ENCODE measurements around the gene DBNL. TPM values are rescaled to one million over a fixed set of nuclear protein-coding genes. Genes with fewer than 3 reads are reported as not detected.

Gene DBNL
- polyA plus RNA-seq, 2 of the 4 experiments (the other 2 are of a cell fraction), result 41.8 to 95.0 TPM

DNA sequence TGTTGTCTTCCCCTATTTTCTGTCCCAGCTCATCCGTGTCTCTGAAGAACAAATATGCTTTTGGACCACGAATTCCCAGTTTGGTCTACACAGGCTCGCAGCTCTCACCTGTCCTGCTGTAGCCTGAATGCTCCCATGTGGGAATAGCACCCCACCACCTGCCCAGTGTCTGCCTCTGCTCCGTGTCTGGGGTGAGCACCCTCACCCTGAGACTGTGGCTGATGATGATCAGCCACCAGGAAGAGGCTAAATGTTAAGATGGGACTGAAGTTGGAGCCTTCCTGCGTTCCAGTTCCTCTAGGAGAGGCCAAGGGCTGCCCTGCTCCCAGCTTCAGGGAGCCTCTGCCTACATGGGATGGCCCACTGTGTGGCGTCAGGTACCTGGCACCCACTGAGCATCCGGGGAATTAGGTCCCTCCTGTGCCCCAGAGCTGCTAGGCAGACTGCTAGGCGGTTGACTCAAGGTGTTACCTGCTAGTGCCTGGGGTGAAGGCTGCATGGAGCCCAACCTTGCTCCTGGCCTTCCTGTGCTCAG, 17.2 kb downstream of the DBNL start:
- TF ChIP-seq RARB (CRISPR knock-in tag; IDR thresholded peaks at IDR 0.05) (no peak), PHF8 (IDR thresholded peaks at IDR 0.05; ENCODE audit: borderline replicate concordance, low read depth) (no peak), ESRRA (IDR thresholded peaks at IDR 0.05; ENCODE audit: borderline replicate concordance, low read length) (no peak), JUNB (IDR thresholded peaks at IDR 0.05) (no peak), USF2 (IDR thresholded peaks at IDR 0.05) (no peak)
- Histone ChIP-seq H3K4me2 (no peak overlapping the region), H3K9me3 (no peaks in the 10 kb centered on the region), H3K4me1 (no peaks in the 10 kb centered on the region), H3K27ac (no peak overlapping the region), H3K4me3 (no peak overlapping the region)
- CTCF ChIA-PET, result interaction anchor here (1.1 to 1.3 kb wide), 2 partner anchors 10 to 134 kb away, joined by 3 read pairs; no protein-coding TSS in a partner anchor
- POLR2A ChIA-PET, result interaction anchor here (3.1 kb wide), 1 partner anchor 17 kb away, joined by 12 read pairs; the partner anchor contains the start of gene DBNL
- WGBS (ENCODE audit: missing lambda C conversion rate), result 85% methylated on average over 6 of the region's 8 CpGs
- no peak for FAIRE-seq
- no peak for ATAC-seq
- no peak for DNase-seq (ENCODE audit: low read depth in 1 of 2, low spot score in 1 of 2)

- TF ChIP-seq CHD2 (IDR thresholded peaks at IDR 0.05; ENCODE audit: low read length, partially characterized antibody) (no peak), BHLHE40 (IDR thresholded peaks at IDR 0.05; ENCODE audit: low read depth, low read length) (no peak), ELK1 (IDR thresholded peaks at IDR 0.05; ENCODE audit: low read depth, low read length) (no peak), CBX2 (IDR thresholded peaks at IDR 0.05; ENCODE audit: borderline replicate concordance, low read depth) (no peak), ZC3H11A (IDR thresholded peaks at IDR 0.05) (no peak), HOXB5 (CRISPR knock-in tag; IDR thresholded peaks at IDR 0.05) (no peak), RFX5 (IDR thresholded peaks at IDR 0.05) (no peak), RARB (CRISPR knock-in tag; IDR thresholded peaks at IDR 0.05) (no peak), ESRRA (IDR thresholded peaks at IDR 0.05; ENCODE audit: borderline replicate concordance, low read length) (no peak), FOXS1 (CRISPR knock-in tag; IDR thresholded peaks at IDR 0.05) (no peak), NFE2L2 (conservative IDR thresholded peaks at IDR 0.05; ENCODE audit: low read length) (no peak), BCL3 (IDR thresholded peaks at IDR 0.05) (no peak)
- Histone ChIP-seq H3K4me1 (no peaks in the 10 kb centered on the region), H3K9me3 (no peaks in the 10 kb centered on the region), H3K4me2 (no peak overlapping the region), H3K27ac (no peak overlapping the region), H3K4me3 (no peak overlapping the region)
- FAIRE-seq, result no peak
- no peak for ATAC-seq
- POLR2A ChIA-PET, result interaction anchor here (3.1 kb wide), 1 partner anchor 17 kb away, joined by 12 read pairs; the partner anchor contains the start of gene DBNL
- CTCF ChIA-PET, result interaction anchor here (0.7 to 1.3 kb wide), 3 partner anchors 11 to 134 kb away, joined by 3 read pairs; no protein-coding TSS in a partner anchor
- WGBS (ENCODE audit: missing lambda C conversion rate), result 96% methylated on average over 7 of the region's 11 CpGs
- DNase-seq (ENCODE audit: low read depth in 1 of 2, low spot score in 1 of 2), result no peak
These were observed 17.8 kb downstream of the DBNL start for GRCh38 chr7:44062180-44062902.

GRCh38 chr7:44062903-44063295, 18.4 kb downstream of the DBNL start:
- H3K9me3 ChIP-seq, result no peaks in the 10 kb centered on the region
- ATAC-seq (no peak), DNase-seq (ENCODE audit: low read depth in 1 of 2, low spot score in 1 of 2) (no peak), FAIRE-seq (no peak)
- no peak overlapping the region for H3K4me2 ChIP-seq
- ChIA-PET CTCF (interaction anchor here (0.7 kb wide), 1 partner anchor 11 kb away, joined by 3 read pairs; no protein-coding TSS in a partner anchor), POLR2A (interaction anchor here (3.1 kb wide), 1 partner anchor 18 kb away, joined by 12 read pairs; the partner anchor contains the start of gene DBNL)
- 85% methylated on average over 3 of the region's 3 CpGs for WGBS (ENCODE audit: missing lambda C conversion rate)
- H3K27ac ChIP-seq, result no peak overlapping the region
- no peaks in the 10 kb centered on the region for H3K4me1 ChIP-seq
- H3K4me3 ChIP-seq, result no peak overlapping the region
- no peak for TF ChIP-seq ELK1 (IDR thresholded peaks at IDR 0.05; ENCODE audit: low read depth, low read length)
- no peak for TF ChIP-seq TFCP2L1 (CRISPR knock-in tag; IDR thresholded peaks at IDR 0.05)
- TF ChIP-seq HES2 (IDR thresholded peaks at IDR 0.05), result no peak
- no peak for TF ChIP-seq FOXS1 (CRISPR knock-in tag; IDR thresholded peaks at IDR 0.05)
- TF ChIP-seq, protein P1, sequence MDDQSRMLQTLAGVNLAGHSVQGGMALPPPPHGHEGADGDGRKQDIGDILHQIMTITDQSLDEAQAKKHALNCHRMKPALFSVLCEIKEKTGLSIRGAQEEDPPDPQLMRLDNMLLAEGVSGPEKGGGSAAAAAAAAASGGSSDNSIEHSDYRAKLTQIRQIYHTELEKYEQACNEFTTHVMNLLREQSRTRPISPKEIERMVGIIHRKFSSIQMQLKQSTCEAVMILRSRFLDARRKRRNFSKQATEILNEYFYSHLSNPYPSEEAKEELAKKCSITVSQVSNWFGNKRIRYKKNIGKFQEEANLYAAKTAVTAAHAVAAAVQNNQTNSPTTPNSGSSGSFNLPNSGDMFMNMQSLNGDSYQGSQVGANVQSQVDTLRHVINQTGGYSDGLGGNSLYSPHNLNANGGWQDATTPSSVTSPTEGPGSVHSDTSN (IDR thresholded peaks at IDR 0.05), result no peak
- TF ChIP-seq BHLHE40 (IDR thresholded peaks at IDR 0.05; ENCODE audit: low read depth, low read length), result no peak
- no peak for TF ChIP-seq RNF2 (IDR thresholded peaks at IDR 0.05; ENCODE audit: borderline replicate concordance, low read depth)
- TF ChIP-seq HDAC2 (IDR thresholded peaks at IDR 0.05), result no peak
- TF ChIP-seq NR3C1 (IDR thresholded peaks at IDR 0.05), result no peak
- TF ChIP-seq RAD21 (conservative IDR thresholded peaks at IDR 0.05 in 1 of 2, IDR thresholded peaks at IDR 0.05 in 1 of 2), result no peak
- TF ChIP-seq MAZ (IDR thresholded peaks at IDR 0.05; ENCODE audit: borderline replicate concordance, low read depth, low read length), result no peak
- no peak for TF ChIP-seq HEYL (CRISPR knock-in tag; IDR thresholded peaks at IDR 0.05)
- no peak for TF ChIP-seq E2F6 (IDR thresholded peaks at IDR 0.05; ENCODE audit: borderline replicate concordance, low read depth)
- no peak for TF ChIP-seq ZC3H11A (IDR thresholded peaks at IDR 0.05)
- no peak for TF ChIP-seq JUNB (IDR thresholded peaks at IDR 0.05)
- no peak for TF ChIP-seq CBX8 (IDR thresholded peaks at IDR 0.05)

Measured in A549 (cell line).